Daoy (cell line): ENCODE data around the gene TLK2. TPM values are rescaled to one million over a fixed set of nuclear protein-coding genes. Genes with fewer than 3 reads are reported as not detected.
"Not testable (repeated sequence)": the region's sequence is repeated elsewhere in the genome, so short reads cannot be mapped to it uniquely, and the experiment has no call there.

Experiments
- DNase-seq: peaks from one replicate; pipeline ENCODE4 v3.0.0-alpha.2; 2015; ENCODE audit warnings: low read depth
- total RNA-seq: library from RNA; depleted of rRNA; stranded (reverse); fragments of >200 nt; shearing (Covaris generic); gene quantifications from 2 replicates; pipeline ENCODE4 v1.2.3, GENCODE V29; 2014

TLK2 gene
- total RNA-seq, 1 experiment from 2014 or later: 52.1 TPM

GRCh38 chr17:62482553-62482952, 3.9 kb downstream of the TLK2 start:
- not testable (repeated sequence) for DNase-seq

- not testable (repeated sequence) for DNase-seq
Observed at GRCh38 chr17:62490990-62491389, 12.4 kb downstream of the TLK2 start.

- DNase-seq: not testable (repeated sequence)
Observed at GRCh38 chr17:62493049-62493655, 14.5 kb downstream of the TLK2 start.

GRCh38 chr17:62494073-62494472, 15.4 kb downstream of the TLK2 start:
- DNase-seq: not testable (repeated sequence)

- DNase-seq: not testable (repeated sequence)
Observed at GRCh38 chr17:62496344-62496743, 17.7 kb downstream of the TLK2 start.

- not testable (repeated sequence) for DNase-seq
Observed at GRCh38 chr17:62498796-62499195, 20.2 kb downstream of the TLK2 start.

GRCh38 chr17:62500463-62500862, 21.8 kb downstream of the TLK2 start:
- not testable (repeated sequence) for DNase-seq

GRCh38 chr17:62504857-62505256, 26.2 kb downstream of the TLK2 start:
- not testable (repeated sequence) for DNase-seq

GRCh38 chr17:62507191-62507836, 28.7 kb downstream of the TLK2 start:
- not testable (repeated sequence) for DNase-seq

- DNase-seq: not testable (repeated sequence)
Observed at GRCh38 chr17:62510247-62510819, 31.7 kb downstream of the TLK2 start.

- not testable (repeated sequence) for DNase-seq
Observed at GRCh38 chr17:62511014-62511413, 32.4 kb downstream of the TLK2 start.

- not testable (repeated sequence) for DNase-seq
Observed at GRCh38 chr17:62516376-62516775, 37.8 kb downstream of the TLK2 start.

- DNase-seq: not testable (repeated sequence)
Observed at GRCh38 chr17:62521295-62521694, 42.7 kb downstream of the TLK2 start.

GRCh38 chr17:62524077-62524476, 45.5 kb downstream of the TLK2 start:
- DNase-seq: not testable (repeated sequence)

GRCh38 chr17:62525317-62525716, 46.7 kb downstream of the TLK2 start:
- peak; percentile 4 for DNase-seq

GRCh38 chr17:62530936-62531335, 52.3 kb downstream of the TLK2 start:
- not testable (repeated sequence) for DNase-seq

GRCh38 chr17:62536557-62536956, 57.9 kb downstream of the TLK2 start:
- not testable (repeated sequence) for DNase-seq

- DNase-seq: not testable (repeated sequence)
Observed at GRCh38 chr17:62541073-62541472, 62.4 kb downstream of the TLK2 start.

GRCh38 chr17:62543278-62543775, 64.7 kb downstream of the TLK2 start:
- DNase-seq: not testable (repeated sequence)

GRCh38 chr17:62546066-62546465, 67.4 kb downstream of the TLK2 start:
- not testable (repeated sequence) for DNase-seq

- peak; percentile 12 for DNase-seq
Observed at GRCh38 chr17:62552851-62553659, 74.4 kb downstream of the TLK2 start.

GRCh38 chr17:62557532-62557931, 78.9 kb downstream of the TLK2 start:
- DNase-seq: not testable (repeated sequence)
